Measurements from ENCODE around the gene MICAL2.
"Not testable (repeated sequence)": the region's sequence is repeated elsewhere in the genome, so short reads cannot be mapped to it uniquely, and the experiment has no call there.

The MICAL2 gene

GRCh38 chr11:12137005-12137690 lies 26.8 kb downstream of the MICAL2 start:
- DNase-seq = no peak

- DNase-seq = no peak
Measured at GRCh38 chr11:12137938-12138731, 27.7 kb downstream of the MICAL2 start.

GRCh38 chr11:12139144-12139881 lies 28.9 kb downstream of the MICAL2 start:
- DNase-seq = no peak

- DNase-seq = no peak
Measured at GRCh38 chr11:12140186-12140793, 29.9 kb downstream of the MICAL2 start.

- DNase-seq = no peak
Measured at GRCh38 chr11:12141283-12141682, 30.9 kb downstream of the MICAL2 start.

- DNase-seq = no peak
Measured at GRCh38 chr11:12142176-12142575, 31.8 kb downstream of the MICAL2 start.

- no peak for DNase-seq
Measured at GRCh38 chr11:12142909-12143308, 32.5 kb downstream of the MICAL2 start.

- DNase-seq = no peak
Measured at GRCh38 chr11:12143461-12144258, 33.3 kb downstream of the MICAL2 start.

GRCh38 chr11:12144330-12145174 lies 34.2 kb downstream of the MICAL2 start:
- DNase-seq = no peak

- DNase-seq = not testable (repeated sequence)
Measured at GRCh38 chr11:12146678-12147077, 36.3 kb downstream of the MICAL2 start.

- DNase-seq = no peak
Measured at GRCh38 chr11:12147827-12148226, 37.4 kb downstream of the MICAL2 start.

GRCh38 chr11:12148466-12148865 lies 38.1 kb downstream of the MICAL2 start:
- DNase-seq = no peak

- no peak for DNase-seq
Measured at GRCh38 chr11:12148882-12149281, 38.5 kb downstream of the MICAL2 start.

GRCh38 chr11:12149672-12150225 lies 39.4 kb downstream of the MICAL2 start:
- peak; percentile 72 for DNase-seq

GRCh38 chr11:12150831-12151382 lies 40.5 kb downstream of the MICAL2 start:
- peak; percentile 43 for DNase-seq

- no peak for DNase-seq
Measured at GRCh38 chr11:12152321-12152720, 41.9 kb downstream of the MICAL2 start.

GRCh38 chr11:12154871-12155668 lies 44.7 kb downstream of the MICAL2 start:
- DNase-seq = no peak

- no peak for DNase-seq
Measured at GRCh38 chr11:12155696-12156095, 45.3 kb downstream of the MICAL2 start.

- peak; percentile 52 for DNase-seq
Measured at GRCh38 chr11:12156301-12157140, 46.1 kb downstream of the MICAL2 start.

All from suppressor macrophage treated with lipopolysaccharide for 4 hours (primary cell).